HG03045 (cell line): ENCODE data around the gene PHLDA1.

Source experiments
- ATAC-seq: cut with Tn5 transposase; IDR thresholded peaks from one replicate; pipeline ENCODE4 v1.9.1; 2021; ENCODE audit warnings: mild to moderate bottlenecking, moderate library complexity; ENCODE audit not compliant: unreplicated experiment

The PHLDA1 gene

DNA sequence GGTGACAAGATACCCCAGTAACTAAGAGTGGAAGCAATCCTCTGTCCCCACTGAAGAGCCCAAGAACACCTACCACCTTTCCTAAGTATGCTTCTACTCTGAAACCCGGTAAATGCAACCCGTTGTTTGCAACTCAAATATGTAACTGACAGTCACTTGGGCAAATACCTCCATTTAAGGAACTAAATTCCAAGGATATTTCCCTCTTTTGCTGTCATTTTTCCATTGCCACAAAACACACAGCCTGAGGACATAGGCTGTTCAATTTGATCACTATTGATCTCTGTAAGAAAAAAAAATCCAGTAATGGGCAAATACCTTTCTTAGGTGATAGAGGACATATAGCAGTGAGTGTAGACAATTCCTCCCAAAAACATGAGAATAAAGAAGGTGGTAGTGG is 6.6 kb upstream of the PHLDA1 start:
- ATAC-seq: no peak

DNA sequence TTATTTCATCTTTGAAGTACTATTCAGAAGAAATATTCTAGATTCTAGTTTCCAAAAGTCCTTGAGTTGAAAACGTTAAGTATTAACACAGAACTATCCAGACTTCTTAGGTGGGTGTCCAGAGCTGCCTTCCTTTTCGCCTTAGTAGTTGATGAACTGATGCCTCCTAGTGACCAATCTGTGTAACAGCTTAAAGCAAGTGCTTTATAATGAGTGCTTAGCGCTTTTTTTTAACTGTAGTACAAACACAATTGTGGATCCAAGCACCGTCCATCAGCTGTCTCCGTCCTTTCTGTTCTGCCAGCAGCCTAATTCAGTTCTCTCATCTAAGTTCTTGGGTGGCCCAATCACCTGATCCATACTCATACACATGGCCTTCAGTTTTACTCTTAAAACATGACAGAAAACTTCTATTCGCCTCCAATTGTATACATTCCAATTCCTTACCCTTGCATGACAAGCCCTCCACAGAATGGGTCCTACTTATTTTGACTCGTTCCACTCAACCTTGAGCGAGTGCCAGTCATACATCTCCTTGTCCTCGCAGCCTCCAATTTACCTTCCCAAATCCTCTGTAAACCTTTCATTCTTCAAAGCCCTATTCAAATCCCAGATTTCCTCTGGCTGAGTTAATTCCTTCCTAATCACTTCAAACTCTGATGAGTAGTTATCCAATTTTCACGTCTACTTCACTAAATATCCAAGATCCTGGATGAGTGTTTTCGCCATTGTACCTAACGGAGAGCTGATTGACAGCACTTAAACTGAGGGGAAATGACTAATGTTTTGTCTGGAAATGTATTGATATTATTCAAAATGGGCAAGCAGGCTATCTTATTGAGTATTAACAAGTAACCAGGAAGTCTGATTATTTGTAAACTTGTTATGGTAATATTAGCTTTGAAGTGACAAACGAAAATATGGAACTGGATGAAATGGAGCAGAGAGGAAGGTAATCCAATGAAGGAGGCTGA is 5.8 kb upstream of the PHLDA1 start:
- peak; percentile 59 for ATAC-seq

DNA sequence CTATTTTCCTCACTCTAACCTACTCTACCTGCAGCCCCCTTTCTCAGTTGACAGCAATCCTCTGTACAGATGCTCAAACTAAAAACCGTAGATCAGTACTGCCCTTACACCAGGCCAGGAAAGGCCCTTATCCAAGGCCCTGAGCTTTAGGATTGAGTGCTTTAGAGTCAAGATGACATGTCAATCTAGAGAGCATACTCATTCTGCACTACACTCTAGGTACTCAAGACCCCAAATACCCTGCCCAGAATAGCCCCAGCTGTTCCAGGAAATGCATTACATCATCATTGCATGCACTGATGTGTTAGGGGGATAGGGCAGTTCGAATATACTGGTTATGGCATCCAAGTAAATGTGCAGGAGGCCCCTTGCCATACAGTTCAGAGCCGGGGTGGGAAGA is 3.5 kb upstream of the PHLDA1 start:
- ATAC-seq: no peak

DNA sequence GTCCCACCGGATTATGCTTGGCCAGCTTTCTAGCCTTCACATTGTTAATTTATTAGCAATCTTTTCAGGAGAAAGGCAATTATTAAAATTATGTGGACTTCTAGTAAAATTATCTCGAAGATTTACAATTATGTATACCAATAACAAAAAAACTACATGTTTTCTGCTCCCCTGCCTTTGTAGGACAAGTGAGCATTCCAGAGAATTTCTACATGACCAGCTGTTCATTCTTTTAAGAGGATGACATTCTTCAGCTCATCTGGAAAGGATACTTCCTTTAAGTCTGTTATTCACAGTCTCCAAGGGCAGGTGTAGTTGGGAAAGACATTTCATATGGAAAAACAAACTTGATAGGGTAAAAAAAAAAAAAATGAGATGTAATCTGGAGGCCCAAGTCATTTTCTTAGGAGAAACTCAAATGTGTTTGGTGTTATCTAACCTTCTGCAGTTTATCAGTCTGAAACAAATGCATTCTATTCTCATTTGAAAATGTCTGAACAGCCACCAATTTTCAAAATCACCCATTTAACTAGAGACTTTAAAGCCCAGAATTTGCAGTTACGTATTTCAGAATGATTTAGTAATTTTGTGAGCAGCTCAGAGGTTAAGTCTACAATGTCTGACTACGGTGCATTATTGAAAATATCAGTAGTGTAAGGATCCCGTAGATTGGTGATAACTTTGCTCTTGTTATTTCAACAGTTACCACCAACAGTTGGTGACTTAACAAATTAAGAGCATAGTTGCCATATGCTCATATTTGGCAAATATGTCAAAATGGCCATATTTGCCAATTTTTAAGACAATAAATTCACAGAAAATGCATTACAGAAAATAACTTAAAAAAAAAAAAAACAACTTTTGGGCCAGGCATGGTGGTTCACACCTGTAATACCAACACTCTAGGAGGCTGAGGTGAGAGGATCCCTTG is 1.8 kb upstream of the PHLDA1 start:
- ATAC-seq: no peak

GRCh38 chr12:76032043-76032981 is 736 bp upstream of the PHLDA1 start:
- peak; percentile 32 for ATAC-seq

DNA sequence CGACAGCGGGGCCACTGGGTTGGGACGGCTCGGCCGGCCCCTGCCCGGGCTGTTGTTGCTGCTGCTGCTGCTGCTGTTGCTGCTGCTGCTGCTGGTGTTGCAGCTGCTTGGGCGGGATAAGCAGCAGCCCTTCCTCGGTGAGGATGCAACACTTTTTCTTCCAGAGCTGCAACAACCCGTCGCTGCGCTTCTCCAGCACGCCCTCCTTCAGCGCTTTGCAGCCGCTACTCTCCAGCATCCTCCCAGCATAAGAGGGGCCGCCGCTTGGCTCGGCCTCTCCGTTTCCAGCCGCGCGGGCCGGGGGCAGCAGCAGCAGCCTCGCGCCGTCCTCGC is 529 bp downstream of the PHLDA1 start:
- peak; percentile 11 for ATAC-seq

DNA sequence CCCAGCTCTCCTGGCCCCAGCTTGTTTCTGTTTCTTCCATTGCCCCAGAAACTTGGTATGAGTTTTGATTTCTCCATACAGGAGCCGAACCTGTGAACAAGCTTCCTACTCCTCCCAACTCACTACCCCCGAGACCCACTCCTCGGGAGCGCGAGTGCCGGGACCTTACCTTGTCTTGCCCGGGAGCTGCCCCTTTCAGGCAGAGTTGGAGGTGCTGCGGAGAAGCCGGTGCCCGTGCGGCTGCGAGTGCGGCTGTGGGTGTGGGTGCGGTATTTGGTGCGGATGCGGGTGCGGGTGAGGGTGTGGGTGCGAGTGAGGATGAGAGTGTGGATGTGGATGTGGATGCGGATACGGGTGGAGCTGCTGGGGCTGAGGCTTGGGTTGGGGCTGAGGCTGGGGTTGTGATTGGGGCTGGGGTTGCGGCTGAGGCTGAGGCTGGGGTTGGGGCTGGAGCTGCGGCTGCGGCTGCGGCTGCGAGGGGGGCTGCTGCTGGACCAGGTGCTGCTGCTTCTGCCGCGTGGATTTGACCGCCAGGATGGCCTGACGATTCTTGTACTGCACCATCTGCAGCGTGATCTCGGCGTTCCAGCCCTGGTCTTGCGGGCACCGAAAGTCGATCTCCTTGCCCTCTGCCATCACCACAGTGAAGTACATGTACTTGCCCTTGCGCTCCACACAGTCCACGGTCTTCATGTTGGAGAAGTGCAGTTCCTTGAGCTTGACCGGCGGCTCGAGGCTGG is 1.1 kb downstream of the PHLDA1 start:
- ATAC-seq: no peak

- no peak for ATAC-seq
Measured at GRCh38 chr12:76029982-76030340, 1.6 kb downstream of the PHLDA1 start.

DNA sequence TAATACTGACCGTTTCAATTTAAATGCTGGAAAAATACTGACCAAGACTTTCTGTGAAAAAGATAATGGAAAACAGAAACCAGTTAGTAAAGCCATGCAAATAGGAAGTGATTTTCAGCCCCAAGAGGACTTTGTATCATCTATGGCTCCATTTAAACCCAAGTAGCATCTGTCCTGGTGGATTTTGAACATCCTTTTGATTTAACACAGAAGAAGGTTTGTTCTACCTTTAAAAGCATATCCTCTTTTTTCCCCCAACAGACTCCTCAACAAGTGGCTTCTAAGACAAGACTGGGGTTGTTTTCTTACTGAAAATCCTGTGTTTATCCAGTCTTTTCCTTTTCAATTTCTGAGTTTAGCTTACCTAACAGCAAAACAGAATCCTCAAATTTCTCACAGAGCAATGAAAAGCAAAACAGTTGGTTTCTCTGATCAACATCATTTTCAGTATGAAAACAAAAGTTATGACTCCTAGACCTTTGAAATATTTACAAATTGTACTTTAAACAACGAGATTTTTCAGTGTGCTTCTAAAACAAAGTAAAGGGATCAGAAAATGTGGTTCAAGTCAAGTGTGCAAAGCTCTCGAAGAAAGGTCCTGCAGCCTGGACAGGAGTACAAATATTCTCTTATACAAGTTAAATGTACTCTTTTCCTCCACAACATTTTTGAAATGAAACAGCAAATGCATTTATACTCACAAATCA is 2.9 kb downstream of the PHLDA1 start:
- ATAC-seq: no peak

DNA sequence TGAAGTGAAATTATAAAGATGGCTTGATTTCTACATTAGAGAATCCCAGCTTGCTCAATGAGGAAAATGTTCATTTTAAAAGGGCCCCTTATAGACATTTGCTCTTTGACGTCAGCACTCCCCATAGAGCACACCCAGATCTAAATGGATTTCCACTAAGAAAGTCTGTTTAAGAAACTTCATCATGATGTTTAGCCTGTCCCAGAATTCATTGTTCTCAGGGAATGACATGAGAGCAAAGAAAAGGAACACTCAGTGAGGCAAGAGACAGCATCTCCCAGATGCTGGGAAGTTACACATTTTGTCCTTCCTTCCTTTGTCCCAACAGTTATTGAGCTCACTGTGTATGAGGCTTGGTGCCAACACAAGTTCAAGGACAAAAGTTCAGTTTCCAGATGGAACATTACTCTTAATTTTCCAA is 4.9 kb downstream of the PHLDA1 start:
- ATAC-seq: no peak

DNA sequence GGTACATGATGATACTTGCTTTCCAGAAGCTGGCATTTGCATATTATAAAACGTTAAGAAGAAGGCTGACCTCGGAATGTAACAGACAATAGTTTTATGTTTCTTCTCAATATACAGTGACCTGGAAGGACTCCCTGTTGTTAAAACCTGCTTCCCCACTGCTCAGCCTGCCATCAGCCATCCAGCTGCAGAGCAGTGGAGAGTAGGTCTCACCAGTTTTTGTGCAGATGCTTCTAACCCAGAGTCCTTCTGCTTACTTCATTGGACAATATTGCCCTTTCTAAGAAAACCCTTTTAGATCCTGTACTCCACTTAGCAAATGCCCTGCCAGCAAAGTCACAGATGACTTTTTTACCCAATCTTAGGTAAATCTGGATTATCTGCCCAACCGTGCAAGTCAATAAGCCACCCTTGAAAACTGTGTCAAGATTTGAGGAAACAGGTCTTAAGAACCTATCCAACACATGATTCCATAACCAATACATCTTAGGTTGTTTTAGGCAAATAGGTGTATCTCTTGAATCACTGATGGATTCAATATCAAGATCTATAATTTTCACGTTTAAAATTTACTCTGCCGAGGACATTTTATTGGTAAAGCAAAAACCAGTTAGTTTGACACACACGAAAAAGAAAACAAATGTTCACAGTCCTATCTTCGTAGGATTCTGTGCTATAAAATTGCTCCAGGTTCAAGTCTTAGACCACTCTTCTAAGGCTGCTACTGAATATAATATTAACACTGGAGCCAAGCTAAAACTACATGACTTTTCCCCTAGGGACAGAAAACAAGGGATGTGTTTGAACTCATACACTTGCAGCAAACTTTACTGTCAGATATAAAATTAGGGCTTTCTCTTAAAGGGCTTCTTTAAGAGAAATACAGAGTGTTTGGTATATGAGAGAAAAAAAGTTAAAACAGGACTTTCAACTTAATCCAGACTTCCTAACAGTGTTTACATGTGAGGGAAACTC is 5.7 kb downstream of the PHLDA1 start:
- no peak for ATAC-seq

- no peak for ATAC-seq
Measured at GRCh38 chr12:76024942-76025600, 6.5 kb downstream of the PHLDA1 start.

GRCh38 chr12:76024102-76024781 is 7.3 kb downstream of the PHLDA1 start:
- ATAC-seq: no peak

DNA sequence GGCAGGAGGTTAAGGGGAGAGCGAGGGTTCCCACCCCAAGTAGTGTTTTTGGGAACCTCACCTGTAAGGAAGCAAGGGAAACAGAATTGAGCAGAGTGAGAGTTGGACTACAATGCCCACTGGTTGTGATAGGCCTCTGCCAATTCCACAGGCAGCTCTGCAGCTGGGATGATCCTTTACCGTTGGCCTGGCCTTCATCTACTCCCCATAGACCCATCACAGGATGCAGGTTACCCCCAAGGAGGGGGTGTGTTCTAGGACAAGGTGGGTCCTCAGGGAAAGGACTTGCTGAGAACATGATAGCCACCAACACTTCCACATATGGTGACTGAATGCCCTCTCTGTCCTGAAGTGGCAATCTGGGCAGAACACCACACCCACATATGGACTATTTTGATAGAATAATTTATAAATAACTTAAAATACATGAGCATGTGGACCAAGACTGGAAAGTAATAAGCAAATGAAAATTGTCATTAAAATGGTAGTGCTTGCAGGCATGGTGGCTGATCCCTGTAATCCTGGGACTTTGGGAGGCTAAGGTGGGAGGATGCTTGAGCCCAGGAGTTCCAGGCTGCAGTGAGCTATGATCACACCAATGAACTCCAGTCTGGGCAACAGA is 8.4 kb downstream of the PHLDA1 start:
- ATAC-seq: no peak

- ATAC-seq: no peak
Measured at GRCh38 chr12:76022506-76022905, 9.1 kb downstream of the PHLDA1 start.

GRCh38 chr12:76020731-76021672 is 10.6 kb downstream of the PHLDA1 start:
- no peak for ATAC-seq
